Smooth muscle cell (in vitro differentiated cells): ENCODE data around the gene ZDHHC16. TPM values are rescaled to one million over a fixed set of nuclear protein-coding genes. Genes with fewer than 3 reads are reported as not detected.

Experiments used
- DNase-seq: peaks from one replicate; lab custom pipeline; 2025; ENCODE audit not compliant: unreplicated experiment; lab: John Stamatoyannopoulos, UW
- H2AFZ ChIP-seq: fragments of 200-600 bp; sonication (generic); 2 replicates; pipeline ENCODE4 v1.6.0; 2016; ENCODE audit warnings: antibody characterized with exemption, low read depth, mild to moderate bottlenecking
- H3F3A ChIP-seq: fragments of 200-600 bp; sonication (generic); 2 replicates; pipeline ENCODE4 v1.6.0; 2017; ENCODE audit warnings: antibody characterized with exemption, low read depth
- H3K27ac ChIP-seq: fragments of 200-600 bp; sonication (generic); 2 replicates; pipeline ENCODE4 v1.5.1; 2016; ENCODE audit warnings: low read depth, mild to moderate bottlenecking
- H3K27me3 ChIP-seq: fragments of 200-600 bp; sonication (generic); 2 replicates; pipeline ENCODE4 v1.6.1; 2016; ENCODE audit warnings: low read depth, mild to moderate bottlenecking
- H3K36me3 ChIP-seq: fragments of 200-600 bp; sonication (generic); 2 replicates; pipeline ENCODE4 v1.5.1; 2016; ENCODE audit warnings: low read depth
- H3K4me1 ChIP-seq: fragments of 200-600 bp; sonication (generic); 2 replicates; pipeline ENCODE4 v1.5.1; 2016; ENCODE audit warnings: low read depth
- H3K4me2 ChIP-seq: fragments of 200-600 bp; sonication (generic); 2 replicates; pipeline ENCODE4 v1.6.0; 2016; ENCODE audit warnings: mild to moderate bottlenecking
- H3K4me3 ChIP-seq: fragments of 200-600 bp; sonication (generic); 2 replicates; pipeline ENCODE4 v1.5.1; 2016; ENCODE audit warnings: mild to moderate bottlenecking
- H3K79me2 ChIP-seq: fragments of 200-600 bp; sonication (generic); 2 replicates; pipeline ENCODE4 v1.6.0; 2016; ENCODE audit warnings: low read depth, mild to moderate bottlenecking
- H3K9ac ChIP-seq: fragments of 200-600 bp; sonication (generic); 2 replicates; pipeline ENCODE4 v1.6.0; 2016; ENCODE audit warnings: low read depth
- H3K9me3 ChIP-seq: fragments of 200-600 bp; sonication (generic); replicated peaks from 2 replicates; pipeline ENCODE4 v1.5.1; 2016; ENCODE audit warnings: low read depth
- H4K20me1 ChIP-seq: fragments of 200-600 bp; sonication (generic); 2 replicates; pipeline ENCODE4 v1.6.0; 2016; ENCODE audit warnings: low read depth
- WGBS: methylation state at CpG from one replicate; pipeline ENCODE4 v1.1.7; 2016; ENCODE audit warnings: low lambda C conversion rate; 5-methylcytosine and 5-hydroxymethylcytosine counted together
- polyA plus RNA-seq: library from polyadenylated mRNA; unstranded; fragments of >200 nt; fragmentation: Nextera tagmentation; extraction: Ambion mirVana; gene quantifications from 2 replicates; pipeline ENCODE4 v1.2.1, GENCODE V29; 2016
- total RNA-seq: library from RNA; depleted of rRNA; stranded (reverse); fragments of >200 nt; gene quantifications from 2 replicates; pipeline ENCODE4 v1.2.3, GENCODE V29; 2014
- TF ChIP-seq, protein P1 (sequence below): fragments of 200-600 bp; sonication (generic); IDR thresholded peaks from 2 replicates; pipeline ENCODE4 v1.5.1; 2017; ENCODE audit warnings: borderline replicate concordance, mild to moderate bottlenecking, antibody characterized with exemption; ENCODE audit not compliant: insufficient read depth, poor library complexity, severe bottlenecking

The ZDHHC16 gene
- total and polyA plus RNA-seq, 2 experiments from 2014 or later = 50.3 to 73.3 TPM

DNA sequence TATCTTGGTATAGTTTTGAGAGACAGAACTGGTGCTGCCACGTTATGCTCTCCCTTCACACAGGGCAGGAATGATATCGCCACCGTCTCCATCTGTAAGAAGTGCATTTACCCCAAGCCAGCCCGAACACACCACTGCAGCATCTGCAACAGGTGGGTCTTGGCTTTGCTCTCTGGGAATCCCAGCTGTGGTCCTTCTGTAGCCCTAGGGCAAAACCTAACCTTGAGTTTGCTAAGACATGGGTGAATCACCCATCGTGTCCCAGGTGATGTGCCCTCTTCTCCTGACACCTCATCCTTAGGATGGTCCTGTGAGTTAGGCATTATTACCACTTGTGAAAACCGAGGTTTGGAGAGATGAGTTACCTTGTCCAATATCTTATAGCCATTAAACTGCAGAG lies 6.4 kb downstream of the ZDHHC16 start:
- Histone ChIP-seq H3F3A (peaks cover 17% of the 10 kb centered on the region), H3K9ac (no peak overlapping the region), H4K20me1 (peaks cover 77% of the 10 kb centered on the region), H3K4me1 (peaks cover 5% of the 10 kb centered on the region), H3K9me3 (no peaks in the 10 kb centered on the region), H3K27me3 (no peaks in the 10 kb centered on the region), H2AFZ (no peak overlapping the region), H3K79me2 (peaks cover 44% of the 10 kb centered on the region), H3K4me2 (no peak overlapping the region), H3K27ac (no peak overlapping the region), H3K36me3 (no peaks in the 10 kb centered on the region), H3K4me3 (no peak overlapping the region)
- TF ChIP-seq, protein P1, sequence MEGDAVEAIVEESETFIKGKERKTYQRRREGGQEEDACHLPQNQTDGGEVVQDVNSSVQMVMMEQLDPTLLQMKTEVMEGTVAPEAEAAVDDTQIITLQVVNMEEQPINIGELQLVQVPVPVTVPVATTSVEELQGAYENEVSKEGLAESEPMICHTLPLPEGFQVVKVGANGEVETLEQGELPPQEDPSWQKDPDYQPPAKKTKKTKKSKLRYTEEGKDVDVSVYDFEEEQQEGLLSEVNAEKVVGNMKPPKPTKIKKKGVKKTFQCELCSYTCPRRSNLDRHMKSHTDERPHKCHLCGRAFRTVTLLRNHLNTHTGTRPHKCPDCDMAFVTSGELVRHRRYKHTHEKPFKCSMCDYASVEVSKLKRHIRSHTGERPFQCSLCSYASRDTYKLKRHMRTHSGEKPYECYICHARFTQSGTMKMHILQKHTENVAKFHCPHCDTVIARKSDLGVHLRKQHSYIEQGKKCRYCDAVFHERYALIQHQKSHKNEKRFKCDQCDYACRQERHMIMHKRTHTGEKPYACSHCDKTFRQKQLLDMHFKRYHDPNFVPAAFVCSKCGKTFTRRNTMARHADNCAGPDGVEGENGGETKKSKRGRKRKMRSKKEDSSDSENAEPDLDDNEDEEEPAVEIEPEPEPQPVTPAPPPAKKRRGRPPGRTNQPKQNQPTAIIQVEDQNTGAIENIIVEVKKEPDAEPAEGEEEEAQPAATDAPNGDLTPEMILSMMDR = no peak
- WGBS = 97% methylated on average over 6 of the region's 6 CpGs
- no peak for DNase-seq

DNA sequence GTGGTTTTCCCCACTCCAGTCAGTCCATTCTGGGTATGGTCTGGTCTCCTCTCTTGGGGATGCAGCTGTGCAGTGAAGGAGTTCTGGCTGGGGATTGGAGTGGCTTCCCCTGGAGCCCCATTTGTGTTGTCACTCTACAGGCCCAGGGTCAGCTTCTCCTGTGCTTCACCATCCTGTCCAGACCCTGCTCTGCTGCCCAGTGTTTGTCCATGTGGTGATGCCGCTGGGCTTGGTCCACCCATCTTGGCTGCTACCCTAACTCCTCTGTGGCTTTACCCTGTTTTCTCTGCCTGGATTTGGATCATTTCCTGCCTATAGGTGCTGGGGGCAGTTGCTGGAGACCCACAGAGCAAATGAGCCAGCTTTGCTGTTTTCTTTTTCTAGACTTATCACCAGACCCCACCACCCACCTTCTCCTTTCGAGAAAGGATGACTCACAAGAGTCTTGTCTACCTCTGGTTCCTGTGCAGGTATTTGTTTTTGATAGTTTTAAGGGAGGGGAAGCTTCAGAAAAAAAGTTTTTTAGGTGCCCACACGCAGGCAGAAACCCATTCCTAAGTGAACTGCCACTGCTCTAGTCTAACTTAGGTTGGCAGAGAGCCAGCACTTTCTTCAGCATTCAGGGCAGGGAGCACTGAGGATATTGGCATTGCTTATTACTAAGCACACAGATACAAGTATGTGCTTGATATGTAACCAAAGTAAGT lies 8.5 kb downstream of the ZDHHC16 start:
- H3F3A ChIP-seq = peaks cover 23% of the 10 kb centered on the region
- peaks cover 63% of the 10 kb centered on the region for H4K20me1 ChIP-seq
- TF ChIP-seq, protein P1 = no peak
- DNase-seq = no peak
- peaks cover 23% of the 10 kb centered on the region for H3K79me2 ChIP-seq
- 85% methylated on average over 3 of the region's 3 CpGs for WGBS
- H3K27ac ChIP-seq = peak overlapping the region; percentile 49
- H3K27me3 ChIP-seq = no peaks in the 10 kb centered on the region
- no peak overlapping the region for H2AFZ ChIP-seq
- no peak overlapping the region for H3K4me3 ChIP-seq
- no peak overlapping the region for H3K9ac ChIP-seq
- no peaks in the 10 kb centered on the region for H3K9me3 ChIP-seq
- H3K4me1 ChIP-seq = peaks cover 3% of the 10 kb centered on the region
- no peak overlapping the region for H3K4me2 ChIP-seq
- H3K36me3 ChIP-seq = peaks cover 5% of the 10 kb centered on the region

DNA sequence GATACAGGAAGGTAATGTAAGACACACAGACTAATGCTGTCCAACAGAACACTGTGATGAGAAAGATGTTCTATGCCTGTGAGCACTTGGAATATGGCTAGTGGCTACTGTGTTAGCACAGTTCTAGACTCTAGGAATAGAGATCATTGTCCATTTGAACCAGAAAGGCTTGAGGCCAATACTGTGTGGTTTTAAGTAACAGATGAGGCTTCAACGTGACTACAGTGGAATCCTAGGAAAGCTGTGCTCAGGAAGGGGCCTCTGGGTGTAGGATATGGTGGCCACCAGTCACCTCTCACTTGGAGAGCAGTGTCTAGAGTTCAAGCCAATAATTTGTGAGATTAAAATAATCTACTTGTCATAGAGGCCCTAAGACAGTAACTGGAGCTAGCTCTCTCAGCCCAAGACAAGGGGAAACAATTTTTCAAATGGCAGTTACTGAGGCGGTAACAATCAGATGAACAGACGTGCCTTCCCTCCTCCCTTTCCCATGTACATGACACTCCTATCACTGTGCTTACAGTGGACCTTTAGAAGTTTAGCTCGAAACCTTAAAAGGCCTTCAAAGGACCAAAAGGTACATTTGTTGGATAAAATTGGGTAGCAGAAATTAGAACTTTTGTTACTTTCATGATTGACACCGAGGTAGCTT lies 10.2 kb downstream of the ZDHHC16 start:
- no peak for DNase-seq
- TF ChIP-seq, protein P1 = no peak

More for the DNA sequence above, 10.2 kb downstream of the ZDHHC16 start:
- Histone ChIP-seq H3K9ac (no peak overlapping the region), H3K4me3 (no peak overlapping the region), H3K27ac (peak overlapping the region; percentile 19), H3K4me1 (no peaks in the 10 kb centered on the region), H3K27me3 (no peaks in the 10 kb centered on the region), H3K4me2 (no peak overlapping the region), H3K36me3 (peaks cover 5% of the 10 kb centered on the region), H2AFZ (no peak overlapping the region), H3K9me3 (no peaks in the 10 kb centered on the region), H4K20me1 (peaks cover 49% of the 10 kb centered on the region), H3F3A (peaks cover 27% of the 10 kb centered on the region), H3K79me2 (peaks cover 9% of the 10 kb centered on the region)
- 84% methylated on average over 5 of the region's 5 CpGs for WGBS
